K562 (cell line): ENCODE data around the gene ABCA10. TPM values are rescaled to one million over a fixed set of nuclear protein-coding genes. Genes with fewer than 3 reads are reported as not detected.

ENCODE experiments used
- CREM ChIP-seq: IDR thresholded peaks from 2 replicates; pipeline ENCODE4 v1.6.1; 2014; ENCODE audit warnings: antibody characterized with exemption, low read depth
- CTBP1 ChIP-seq: fragments of 450-650 bp; IDR thresholded peaks from 2 replicates; pipeline ENCODE4 v1.6.1; 2016; ENCODE audit warnings: borderline replicate concordance
- HLTF ChIP-seq: fragments of 450-650 bp; IDR thresholded peaks from 2 replicates; pipeline ENCODE4 v1.6.1; 2016
- MAFF ChIP-seq: IDR thresholded peaks from 2 replicates; pipeline ENCODE4 v1.6.1; 2012; ENCODE audit warnings: low read length, improper control_type of control experiment
- MCM3 ChIP-seq: fragments of 450-650 bp; IDR thresholded peaks from 2 replicates; pipeline ENCODE4 v1.6.1; 2016
- MCM7 ChIP-seq, 2 experiments: fragments of 450-650 bp; IDR thresholded peaks; 2 replicates each; pipeline ENCODE4 v1.6.1; 2016 to 2018
- MEIS2 ChIP-seq: fragments of 450-650 bp; IDR thresholded peaks from 2 replicates; pipeline ENCODE4 v1.6.1; 2014; ENCODE audit warnings: mild to moderate bottlenecking; ENCODE audit not compliant: partially characterized antibody
- NUFIP1 ChIP-seq: fragments of 450-650 bp; IDR thresholded peaks from 2 replicates; pipeline ENCODE4 v1.6.1; 2018; ENCODE audit not compliant: partially characterized antibody
- PBX2 ChIP-seq, 2 experiments: IDR thresholded peaks in 1 of 2; conservative IDR thresholded peaks in 1 of 2; 2 replicates each; pipeline ENCODE4 v1.6.1; 2016; ENCODE audit warnings: low read depth in 2 of 2, mild to moderate bottlenecking in 1 of 2, missing compliant biosample characterization in 1 of 2, missing genetic modification characterization in 1 of 2, moderate library complexity in 1 of 2
- PURB ChIP-seq: sonication (generic); formaldehyde crosslinking; IDR thresholded peaks from 2 replicates; pipeline ENCODE4 v1.9.0; 2021; ENCODE audit warnings: low read depth, mild to moderate bottlenecking, missing genetic modification reagents
- RBM14 ChIP-seq: fragments of 200-400 bp; formaldehyde crosslinking; IDR thresholded peaks from 2 replicates; pipeline ENCODE4 v1.6.1; 2018; ENCODE audit warnings: low read depth, mild to moderate bottlenecking, low read length, moderate library complexity, borderline replicate concordance; ENCODE audit not compliant: insufficient read depth
- RBM17 ChIP-seq: fragments of 200-400 bp; formaldehyde crosslinking; IDR thresholded peaks from 2 replicates; pipeline ENCODE4 v1.6.1; 2017; ENCODE audit warnings: low read depth, mild to moderate bottlenecking, low read length, borderline replicate concordance
- RBM39 ChIP-seq: fragments of 200-400 bp; formaldehyde crosslinking; optimal IDR thresholded peaks from 2 replicates; pipeline ENCODE3; 2018; ENCODE audit warnings: low read depth, low read length
- SMAD3 ChIP-seq: fragments of 450-650 bp; formaldehyde crosslinking; conservative IDR thresholded peaks from 2 replicates; pipeline ENCODE4 v1.4.0; 2020; ENCODE audit warnings: mild to moderate bottlenecking
- TFAM ChIP-seq: fragments of 250-450 bp; sonication (Bioruptor Pico); conservative IDR thresholded peaks from 2 replicates; pipeline ENCODE4 v1.5.0; 2021; ENCODE audit warnings: mild to moderate bottlenecking, moderate library complexity
- TOE1 ChIP-seq, 2 experiments: fragments of 450-650 bp in 1 of 2; sonication (generic) in 1 of 2; formaldehyde crosslinking in 1 of 2; IDR thresholded peaks; 2 replicates each; pipeline versions ENCODE4 v1.7.1 to v1.8.0; 2016 to 2022; ENCODE audit warnings: borderline replicate concordance in 2 of 2, mild to moderate bottlenecking in 2 of 2, antibody characterized with exemption in 1 of 2, inconsistent platforms in 1 of 2, low read depth in 1 of 2, missing genetic modification reagents in 1 of 2, moderate library complexity in 1 of 2
- TRIM28 ChIP-seq: fragments of 450-650 bp; IDR thresholded peaks from 2 replicates; pipeline ENCODE4 v1.6.1; 2017
- YY1 ChIP-seq, 3 experiments: IDR thresholded peaks; 2 replicates each; pipeline ENCODE4 v1.6.1; 2011; ENCODE audit warnings: low read length in 2 of 3, mild to moderate bottlenecking in 2 of 3, moderate library complexity in 2 of 3, borderline replicate concordance in 1 of 3, control low read depth in 1 of 3, low read depth in 1 of 3; ENCODE audit not compliant: insufficient read depth in 3 of 3, insufficient replicate concordance in 2 of 3, control insufficient read depth in 1 of 3, insufficient read length in 1 of 3; ENCODE audit errors: extremely low read depth in 1 of 3
- ZBTB12 ChIP-seq: fragments of 250-450 bp; sonication (Bioruptor Pico); IDR thresholded peaks from 2 replicates; pipeline ENCODE4 v1.4.0; 2020
- ZBTB26 ChIP-seq: fragments of 450-650 bp; formaldehyde crosslinking; IDR thresholded peaks from 2 replicates; pipeline ENCODE4 v1.4.0; 2022; ENCODE audit warnings: missing genetic modification characterization
- ZNF507 ChIP-seq: conservative IDR thresholded peaks from 2 replicates; pipeline ENCODE4 v1.6.1; 2017; ENCODE audit warnings: missing genetic modification characterization, missing compliant biosample characterization
- polyA plus RNA-seq, 8 experiments: library from polyadenylated mRNA; depleted of rRNA in 4 of 8; stranded (reverse) in 5 of 8; unstranded in 3 of 8; fragments of >200 nt; fragmentation: Nextera tagmentation in 2 of 8; fragmentation: Illumina TruSeq in 1 of 8; extraction: Ambion mirVana in 2 of 8; extraction: Trizol in 1 of 8; gene quantifications; 2 replicates each; pipeline versions ENCODE4 v1.2.1 to v1.2.3, GENCODE V29; 2011 to 2014; ENCODE audit warnings: inconsistent platforms in 1 of 8, missing spikeins in 1 of 8
- total RNA-seq, 7 experiments: library from RNA; depleted of rRNA in 6 of 7; stranded (reverse); fragments of >200 nt in 6 of 7; fragmentation: Illumina TruSeq in 2 of 7; extraction: Trizol in 2 of 7; gene quantifications; 2 replicates each; pipeline versions ENCODE4 v1.2.1 to v1.2.3, GENCODE V29; 2011 to 2021; ENCODE audit warnings: low replicate concordance in 1 of 7

The ABCA10 gene
- total and polyA plus RNA-seq, 9 of the 15 experiments (the other 6 are each of a cell fraction or from before 2014, with no cell fraction given), result 0.04 to 0.45 (median 0.15) TPM; not detected in 1

GRCh38 chr17:69235338-69236058 lies 6.9 kb upstream of the ABCA10 start (continued):
- TF ChIP-seq ZBTB26, result no peak
- TF ChIP-seq MEIS2, result peak; percentile 39
- no peak for TF ChIP-seq RBM17
- peak in 1 of 3 experiments; percentile 12 for TF ChIP-seq YY1 (IDR thresholded peaks at IDR 0.05; ENCODE audit: borderline replicate concordance in 1 of 3, control insufficient read depth in 1 of 3, extremely low read depth in 1 of 3, insufficient read depth in 3 of 3, insufficient read length in 1 of 3, insufficient replicate concordance in 2 of 3, low read depth in 1 of 3, low read length in 2 of 3)
- TF ChIP-seq TFAM (CRISPR knock-in tag), result no peak
- TF ChIP-seq RBM14, result no peak
- 0 out of 2 replicates have a peak, but pooled peaks have one; percentile 1 for TF ChIP-seq MAFF
- 0 out of 2 replicates have a peak, but pooled peaks have one; percentile 40 for TF ChIP-seq HLTF
- 0 out of 2 replicates have a peak, but pooled peaks have one; percentile 5 for TF ChIP-seq MCM3
- TF ChIP-seq TOE1 (IDR thresholded peaks at IDR 0.05; ENCODE audit: borderline replicate concordance), result 0 out of 2 replicates have a peak, but pooled peaks have one; percentile 29
- TF ChIP-seq TOE1 (CRISPR knock-in tag; IDR thresholded peaks at IDR 0.05; ENCODE audit: borderline replicate concordance, low read depth), result no peak
- TF ChIP-seq PURB (CRISPR knock-in tag), result no peak
- peak; percentile 28; the same call in 1 of the 2 replicates for TF ChIP-seq CREM
- no peak for TF ChIP-seq ZNF507
- peak; percentile 35; the same call in 1 of the 2 replicates for TF ChIP-seq CTBP1
- no peak for TF ChIP-seq MCM7 (IDR thresholded peaks at IDR 0.05)
- no peak for TF ChIP-seq NUFIP1
- TF ChIP-seq TRIM28, result 0 out of 2 replicates have a peak, but pooled peaks have one; percentile 27
- TF ChIP-seq PBX2 (CRISPR knock-in tag; IDR thresholded peaks at IDR 0.05; ENCODE audit: low read depth), result peak; percentile 64
- peak; percentile 92 for TF ChIP-seq PBX2 (tag; conservative IDR thresholded peaks at IDR 0.05; ENCODE audit: low read depth)
- no peak for TF ChIP-seq RBM39
- no peak for TF ChIP-seq SMAD3
- TF ChIP-seq ZBTB12, result no peak
